NCI-H2171 treated with DMSO at 0.1 percent for 48 hours (cell line): ENCODE measurements around the gene PDE3A.

Source experiments
- DNase-seq: peaks from one replicate; lab custom pipeline; 2025; lab: John Stamatoyannopoulos, UW

The PDE3A gene

GRCh38 chr12:20495997-20496396 is 127.7 kb downstream of the PDE3A start:
- no peak for DNase-seq

DNA sequence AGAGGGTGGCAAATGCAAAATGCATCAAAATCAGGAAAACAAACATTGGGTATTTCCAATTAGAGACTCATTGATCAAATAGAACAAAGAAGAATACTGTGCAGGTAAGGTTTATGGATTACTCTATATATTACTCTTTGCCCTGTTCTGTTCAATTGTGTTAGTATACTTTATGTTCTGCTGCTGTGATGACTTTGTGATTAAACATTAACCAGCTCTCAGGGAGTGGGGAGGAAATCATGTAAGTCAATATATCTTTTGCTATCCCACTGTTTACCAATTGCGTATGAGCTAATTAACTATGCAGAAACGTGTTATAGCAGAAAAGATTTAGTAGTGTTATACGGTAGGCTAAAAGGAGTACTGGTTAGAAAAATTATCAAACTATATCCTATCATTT is 129.4 kb downstream of the PDE3A start:
- DNase-seq = no peak

DNA sequence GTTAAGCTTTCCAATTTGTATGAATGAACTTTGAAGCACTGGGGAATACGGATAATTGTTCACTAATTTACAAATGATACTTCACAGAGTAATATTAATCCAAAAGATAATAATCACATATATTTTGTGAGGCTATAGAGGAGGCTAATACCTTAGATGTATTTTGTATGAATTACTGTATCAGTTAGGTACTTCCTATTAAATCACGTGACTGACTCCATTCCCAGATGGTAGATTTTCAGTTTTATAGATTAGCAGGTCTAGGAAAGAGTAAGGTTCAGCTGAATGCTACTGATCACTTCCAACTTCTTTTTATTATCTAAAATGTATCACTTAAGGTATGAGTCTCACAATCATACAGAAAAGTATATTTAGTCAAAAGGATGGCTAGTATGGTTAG is 133.6 kb downstream of the PDE3A start:
- no peak for DNase-seq

DNA sequence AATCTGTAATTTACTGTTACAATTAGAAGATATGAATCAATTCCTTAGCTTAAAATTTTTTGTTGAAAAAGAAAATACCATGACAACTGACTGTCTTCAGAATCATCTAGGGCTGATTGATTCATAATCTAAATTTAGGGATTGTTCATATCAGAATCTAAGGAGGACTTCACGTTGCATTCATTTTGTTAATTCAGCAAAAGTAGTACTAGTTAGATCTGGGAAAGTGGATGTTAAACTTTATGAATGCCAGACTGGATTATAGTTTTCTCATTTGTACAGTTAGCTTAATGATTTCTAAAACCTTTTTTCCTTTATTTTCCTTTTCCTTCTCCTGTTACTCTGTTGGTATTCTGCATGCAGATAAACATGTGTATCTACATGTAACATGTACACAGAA is 135.5 kb downstream of the PDE3A start:
- no peak for DNase-seq

DNA sequence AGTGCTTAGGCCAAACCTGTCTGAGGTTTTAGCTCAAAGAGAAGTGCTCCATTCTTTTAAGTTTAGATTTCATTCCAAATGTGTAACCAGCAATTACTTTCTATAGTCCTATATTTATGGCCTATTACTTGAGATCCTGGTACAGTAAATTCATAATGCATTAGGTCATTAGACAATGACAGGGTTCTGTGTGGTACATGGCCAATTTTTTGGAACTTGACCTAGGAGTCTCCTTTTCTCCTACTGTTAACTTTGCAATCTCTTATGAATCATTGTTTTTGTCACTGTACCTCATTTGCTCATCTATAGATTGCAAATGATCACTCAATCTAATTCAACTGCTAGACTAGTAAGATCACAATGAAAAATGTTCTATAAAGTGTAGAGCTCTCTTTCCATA is 136.7 kb downstream of the PDE3A start:
- no peak for DNase-seq

- no peak for DNase-seq
These were observed 138.7 kb downstream of the PDE3A start for GRCh38 chr12:20507056-20507455.

GRCh38 chr12:20507711-20508110 is 139.4 kb downstream of the PDE3A start:
- DNase-seq = no peak

DNA sequence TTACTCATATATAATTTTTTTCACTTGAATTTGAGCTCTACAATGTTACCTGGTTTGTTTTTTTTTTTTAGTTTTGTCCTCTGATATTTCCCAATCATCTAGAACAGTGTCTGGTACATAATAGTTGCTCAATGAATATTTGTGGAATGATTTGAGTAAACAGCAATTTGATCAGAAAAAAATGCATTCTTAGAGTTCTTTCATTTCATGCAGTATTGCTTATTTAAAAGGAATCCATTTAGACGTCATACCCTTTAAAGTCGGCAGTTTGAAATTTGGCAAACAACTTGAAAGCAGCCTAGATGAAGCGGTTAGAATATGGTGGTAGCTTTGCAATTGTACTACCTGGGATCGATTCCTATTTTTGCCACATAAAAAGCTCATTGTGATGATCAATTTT is 140.0 kb downstream of the PDE3A start:
- DNase-seq = no peak

DNA sequence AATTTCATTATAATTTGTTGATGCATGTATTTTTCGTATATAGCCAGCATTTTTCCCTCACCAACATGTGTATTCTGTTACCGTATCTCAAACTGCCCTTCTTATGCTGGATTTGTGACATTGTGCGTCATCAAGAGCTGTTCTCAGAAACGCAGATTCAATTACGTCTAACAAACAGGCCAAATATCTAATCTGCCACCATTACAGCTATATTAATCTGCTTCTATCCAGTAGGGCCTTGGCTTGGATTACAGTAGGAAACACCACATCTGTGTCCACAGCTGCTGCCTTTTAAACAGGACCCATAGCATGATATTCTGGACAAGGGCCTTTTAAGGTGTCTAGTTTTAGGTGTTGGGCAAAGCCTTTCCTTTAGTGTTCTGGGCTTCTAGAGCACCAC is 140.6 kb downstream of the PDE3A start:
- no peak for DNase-seq

DNA sequence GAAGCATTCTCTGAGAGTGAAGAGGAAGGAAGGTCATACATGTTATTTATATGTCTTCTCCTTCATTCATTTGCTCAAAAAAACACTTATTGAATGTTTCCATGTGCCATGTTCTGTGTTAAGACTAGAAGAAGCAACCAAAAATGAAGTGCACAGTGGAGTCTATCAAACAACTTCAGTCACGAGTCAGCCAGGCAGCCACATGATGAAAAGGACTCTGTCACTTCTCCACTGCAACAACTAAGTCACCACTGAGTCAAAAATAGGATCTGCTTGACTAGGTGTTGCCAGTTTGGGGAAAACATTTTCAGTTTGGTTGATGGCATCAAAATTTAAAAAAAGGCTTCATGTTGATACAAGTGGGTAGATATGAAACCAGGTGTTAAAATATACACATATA is 142.5 kb downstream of the PDE3A start:
- DNase-seq = no peak

- no peak for DNase-seq
These were observed 144.9 kb downstream of the PDE3A start for GRCh38 chr12:20513189-20513588.

GRCh38 chr12:20514598-20514997 is 146.3 kb downstream of the PDE3A start:
- DNase-seq = no peak

- no peak for DNase-seq
These were observed 152.2 kb downstream of the PDE3A start for GRCh38 chr12:20520532-20520931.

GRCh38 chr12:20523658-20524057 is 155.3 kb downstream of the PDE3A start:
- DNase-seq = no peak

GRCh38 chr12:20524113-20524512 is 155.8 kb downstream of the PDE3A start:
- DNase-seq = no peak

- DNase-seq = no peak
These were observed 156.8 kb downstream of the PDE3A start for GRCh38 chr12:20525064-20525610.

GRCh38 chr12:20527417-20528163 is 159.3 kb downstream of the PDE3A start:
- no peak for DNase-seq

- DNase-seq = no peak
These were observed 159.9 kb downstream of the PDE3A start for GRCh38 chr12:20528208-20528607.

GRCh38 chr12:20546267-20546666 is 177.9 kb downstream of the PDE3A start:
- DNase-seq = no peak

GRCh38 chr12:20547816-20548575 is 179.7 kb downstream of the PDE3A start:
- no peak for DNase-seq

DNA sequence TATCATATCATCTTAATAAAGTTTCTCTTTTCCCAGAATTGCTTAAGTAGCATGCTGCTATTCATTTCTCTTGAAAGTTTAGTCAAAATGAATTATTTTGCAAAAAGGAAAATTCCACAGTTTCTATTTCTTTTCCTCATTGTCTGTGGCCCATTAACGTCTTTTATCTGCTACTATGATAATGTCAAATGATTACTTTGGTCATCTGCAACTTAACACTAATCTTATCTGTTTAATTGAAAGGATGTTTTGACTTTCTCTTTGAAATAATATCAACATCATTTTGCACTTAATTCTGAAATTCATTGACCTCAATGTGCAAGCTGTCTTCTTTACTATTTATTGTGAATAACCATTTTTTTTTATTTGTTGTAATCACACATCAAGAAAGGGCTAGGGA is 180.3 kb downstream of the PDE3A start:
- no peak for DNase-seq

- no peak for DNase-seq
These were observed 180.9 kb downstream of the PDE3A start for GRCh38 chr12:20549108-20549719.
